ENCODE data around the gene ZNF839. TPM values are rescaled to one million over a fixed set of nuclear protein-coding genes. Genes with fewer than 3 reads are reported as not detected.

The ZNF839 gene
- total RNA-seq: 13.8 TPM

GRCh38 chr14:102319351-102320032 is at the start of gene ZNF839:
TSS of gene ZNF839 (plus strand) at chr14:102319746. CDS start at chr14:102319766, 20 bp downstream.

GRCh38 chr14:102304611-102305506 is 14.7 kb upstream of the ZNF839 start, which contains the start of gene MOK:
TSS of gene MOK (minus strand) at chr14:102305164. CDS start at chr14:102304968, 196 bp downstream.

GRCh38 chr14:102362545-102363181 is 43.1 kb downstream of the ZNF839 start, which contains the start of the genes CINP and TECPR2:
TSS of gene CINP (minus strand) at chr14:102362890. CDS start at chr14:102362851, 39 bp downstream.
TSS of gene TECPR2 (plus strand) at chr14:102362941. CDS start at chr14:102376722, 13,781 bp downstream.

Other genes starting within 250 kb of the ZNF839 start
- 561 TPM for gene HSP90AA1, start 232.7 kb upstream of the ZNF839 start, total RNA-seq
- gene WDR20, start 179.8 kb upstream of the ZNF839 start, total RNA-seq: 34.8 TPM
- gene MOK, start 14.6 kb upstream of the ZNF839 start, total RNA-seq: 39.9 TPM
- gene CINP, start 43.1 kb downstream of the ZNF839 start, total RNA-seq: 34.6 TPM
- 21.0 TPM for gene TECPR2, start 43.2 kb downstream of the ZNF839 start, total RNA-seq
- 12.0 TPM for gene ANKRD9, start 190.0 kb downstream of the ZNF839 start, total RNA-seq